GM23338 (cell line): ENCODE measurements around the gene MID1. TPM values are rescaled to one million over a fixed set of nuclear protein-coding genes. Genes with fewer than 3 reads are reported as not detected.

Experiments used
- ATAC-seq: fragments of 200-7000 bp; cut with Tn5 transposase; 3 replicates; pipeline ENCODE4 v1.9.1; 2020
- DNase-seq: peaks from one replicate; pipeline ENCODE4 v3.0.0-alpha.2; 2015; ENCODE audit warnings: low spot score
- H2AFZ ChIP-seq: fragments of 200-600 bp; sonication (generic); 2 replicates; pipeline ENCODE4 v1.8.0; 2016; ENCODE audit warnings: antibody characterized with exemption, mild to moderate bottlenecking, moderate library complexity
- H3F3A ChIP-seq: fragments of 200-600 bp; sonication (generic); replicated peaks from 2 replicates; pipeline ENCODE4 v1.8.0; 2017; ENCODE audit warnings: antibody characterized with exemption, mixed run types, low read depth
- H3K27ac ChIP-seq: fragments of 200-600 bp; sonication (generic); 2 replicates; pipeline ENCODE4 v1.6.1; 2016; ENCODE audit warnings: low read depth
- H3K27me3 ChIP-seq: fragments of 200-600 bp; sonication (generic); 2 replicates; pipeline ENCODE4 v1.8.0; 2016; ENCODE audit warnings: mild to moderate bottlenecking, mixed run types, moderate library complexity; ENCODE audit not compliant: insufficient read depth
- H3K36me3 ChIP-seq: fragments of 200-600 bp; sonication (generic); 2 replicates; pipeline ENCODE4 v1.8.0; 2016; ENCODE audit warnings: mild to moderate bottlenecking; ENCODE audit not compliant: insufficient read depth
- H3K4me1 ChIP-seq: fragments of 200-600 bp; sonication (generic); 2 replicates; pipeline ENCODE4 v1.8.0; 2016; ENCODE audit warnings: mild to moderate bottlenecking, moderate library complexity; ENCODE audit not compliant: insufficient read depth
- H3K4me2 ChIP-seq: fragments of 200-600 bp; sonication (generic); 2 replicates; pipeline ENCODE4 v1.7.1; 2017; ENCODE audit warnings: mixed run types
- H3K4me3 ChIP-seq: fragments of 200-600 bp; sonication (generic); 2 replicates; pipeline ENCODE4 v1.6.1; 2016; ENCODE audit warnings: mixed run types
- H3K79me2 ChIP-seq: fragments of 200-600 bp; sonication (generic); replicated peaks from 2 replicates; pipeline ENCODE4 v1.8.0; 2017; ENCODE audit warnings: mild to moderate bottlenecking; ENCODE audit not compliant: insufficient read depth
- H3K9me2 ChIP-seq: fragments of 200-600 bp; sonication (generic); 2 replicates; pipeline ENCODE4 v1.8.0; 2017; ENCODE audit not compliant: insufficient read depth
- H4K20me1 ChIP-seq: fragments of 200-600 bp; sonication (generic); replicated peaks from 2 replicates; pipeline ENCODE4 v1.8.0; 2017; ENCODE audit warnings: mild to moderate bottlenecking; ENCODE audit not compliant: insufficient read depth
- H3K27ac Mint-ChIP-seq: 2 replicates; pipeline ENCODE4 v1.8.0; 2020; ENCODE audit warnings: inconsistent platforms, mild to moderate bottlenecking, moderate library complexity, mixed read lengths
- H3K27me3 Mint-ChIP-seq: 3 replicates; pipeline ENCODE4 v1.8.0; 2022; ENCODE audit warnings: low read depth, mild to moderate bottlenecking, moderate library complexity, mixed read lengths, inconsistent platforms; ENCODE audit not compliant: insufficient read depth, poor library complexity
- H3K36me3 Mint-ChIP-seq: 3 replicates; pipeline ENCODE4 v1.8.0; 2021; ENCODE audit warnings: low read depth, mild to moderate bottlenecking, inconsistent platforms, moderate library complexity, mixed read lengths
- H3K4me1 Mint-ChIP-seq: 3 replicates; pipeline ENCODE4 v1.8.0; 2020; ENCODE audit warnings: mild to moderate bottlenecking, inconsistent platforms, mixed read lengths
- H3K4me3 Mint-ChIP-seq: 3 replicates; pipeline ENCODE4 v1.8.0; 2021; ENCODE audit warnings: moderate library complexity, mild to moderate bottlenecking, inconsistent platforms, mixed read lengths
- H3K9me3 Mint-ChIP-seq: 3 replicates; pipeline ENCODE4 v1.8.0; 2020; ENCODE audit warnings: moderate library complexity, mild to moderate bottlenecking, inconsistent platforms, mixed read lengths
- CTCF ChIP-seq, 2 experiments: fragments of 200-600 bp in 1 of 2; sonication (generic) in 1 of 2; conservative IDR thresholded peaks; 2 replicates each; pipeline versions ENCODE4 v1.5.1 to v1.6.1; 2016 to 2017; ENCODE audit warnings: antibody characterized with exemption in 2 of 2, low read depth in 2 of 2, mild to moderate bottlenecking in 2 of 2, moderate library complexity in 1 of 2
- REST ChIP-seq: IDR thresholded peaks from one replicate; pipeline ENCODE4 v1.6.1; 2018; ENCODE audit warnings: antibody characterized with exemption; ENCODE audit not compliant: unreplicated experiment
- ZNF114 ChIP-seq: fragments of 250-450 bp; sonication (Bioruptor Pico); IDR thresholded peaks from 2 replicates; pipeline ENCODE4 v1.5.0; 2020; ENCODE audit warnings: mild to moderate bottlenecking, moderate library complexity
- polyA plus RNA-seq: library from polyadenylated mRNA; unstranded; fragments of >200 nt; fragmentation: Nextera tagmentation; extraction: Ambion mirVana; gene quantifications from 2 replicates; pipeline ENCODE4 v1.2.1, GENCODE V29; 2016
- total RNA-seq: library from RNA; depleted of rRNA; stranded (reverse); fragments of >200 nt; shearing (Covaris generic); gene quantifications from 2 replicates; pipeline ENCODE4 v1.2.3, GENCODE V29; 2014

MID1 gene
- total and polyA plus RNA-seq, 2 experiments from 2014 or later, result 27.2 to 39.3 TPM

- peak overlapping the region; percentile 78 for H3K4me3 ChIP-seq
- Mint-ChIP-seq H3K4me1 (peaks cover 60% of the 10 kb centered on the region), H3K9me3 (no peaks in the 10 kb centered on the region), H3K4me3 (peak overlapping the region; percentile 88), H3K27me3 (peaks cover 4% of the 10 kb centered on the region), H3K36me3 (no peaks in the 10 kb centered on the region), H3K27ac (peak overlapping the region; percentile 91)
- H3K79me2 ChIP-seq, result peaks cover 73% of the 10 kb centered on the region
- H3K9me2 ChIP-seq, result no peaks in the 10 kb centered on the region
- H2AFZ ChIP-seq, result no peak overlapping the region
- H3K36me3 ChIP-seq, result no peaks in the 10 kb centered on the region
- peak; percentile 46 for DNase-seq
- no peaks in the 10 kb centered on the region for H3K27me3 ChIP-seq
- 0 out of 2 replicates have a peak, but pooled peaks cover 3% of the 10 kb centered on the region for H3F3A ChIP-seq
- H3K4me2 ChIP-seq, result peak overlapping the region; percentile 83
- no peak for ATAC-seq
- H4K20me1 ChIP-seq, result no peaks in the 10 kb centered on the region
- no peak for TF ChIP-seq REST
- peaks cover 22% of the 10 kb centered on the region for H3K4me1 ChIP-seq
- H3K27ac ChIP-seq, result peak overlapping the region; percentile 61
Measured at GRCh38 chrX:10617186-10617998, 3.0 kb downstream of the MID1 start.

- no peaks in the 10 kb centered on the region for H3K27me3 ChIP-seq
- peaks cover 80% of the 10 kb centered on the region for H3K79me2 ChIP-seq
- Mint-ChIP-seq H3K4me3 (peak overlapping the region; percentile 88), H3K36me3 (no peaks in the 10 kb centered on the region), H3K27ac (peak overlapping the region; percentile 85), H3K27me3 (peaks cover 4% of the 10 kb centered on the region), H3K4me1 (peaks cover 62% of the 10 kb centered on the region), H3K9me3 (no peaks in the 10 kb centered on the region)
- H3K4me3 ChIP-seq, result peak overlapping the region; percentile 78
- H4K20me1 ChIP-seq, result no peaks in the 10 kb centered on the region
- no peaks in the 10 kb centered on the region for H3K9me2 ChIP-seq
- TF ChIP-seq ZNF114 (CRISPR knock-in tag) (no peak), CTCF (conservative IDR thresholded peaks at IDR 0.05; ENCODE audit: low read depth in 2 of 2) (peak; percentile 73 to 75)
- H3F3A ChIP-seq, result 0 out of 2 replicates have a peak, but pooled peaks cover 3% of the 10 kb centered on the region
- H3K4me1 ChIP-seq, result peaks cover 28% of the 10 kb centered on the region
- DNase-seq (peak; percentile 68), ATAC-seq (peak; percentile 9; the same call in 1 of the 3 replicates)
- peak overlapping the region; percentile 83 for H3K4me2 ChIP-seq
- H3K36me3 ChIP-seq, result no peaks in the 10 kb centered on the region
- no peak overlapping the region for H2AFZ ChIP-seq
- no peak overlapping the region; the same call in 1 of the 2 replicates for H3K27ac ChIP-seq
Measured at GRCh38 chrX:10615931-10616774, 4.2 kb downstream of the MID1 start.
